ENCODE results near the gene RETSAT.

The RETSAT gene

GRCh38 chr2:85307527-85307897 lies 46.8 kb downstream of the RETSAT start:
- peaks cover 21% of the 10 kb centered on the region; the same call in 1 of the 2 replicates for H3K4me1 ChIP-seq (ENCODE audit: control insufficient read depth, insufficient read depth, low read length)
- no peak overlapping the region for H3K9ac ChIP-seq (ENCODE audit: low read length)
- H3K9me3 ChIP-seq (ENCODE audit: control insufficient read depth, insufficient read depth, low read depth, low read length) = no peaks in the 10 kb centered on the region
- no peak overlapping the region for H3K27ac ChIP-seq (ENCODE audit: low read depth, low read length)
- H3K36me3 ChIP-seq (ENCODE audit: control insufficient read depth, insufficient read depth, low read length) = peaks cover 66% of the 10 kb centered on the region
- H3K27me3 ChIP-seq (ENCODE audit: control insufficient read depth, insufficient read depth, low read length) = no peaks in the 10 kb centered on the region
- no peak overlapping the region for H3K4me3 ChIP-seq (ENCODE audit: low read depth, low read length)

- Histone ChIP-seq H3K27me3 (ENCODE audit: control insufficient read depth, insufficient read depth, low read length) (no peaks in the 10 kb centered on the region), H3K9me3 (ENCODE audit: control insufficient read depth, insufficient read depth, low read depth, low read length) (no peaks in the 10 kb centered on the region), H3K4me1 (ENCODE audit: control insufficient read depth, insufficient read depth, low read length) (peaks cover 5% of the 10 kb centered on the region; the same call in 1 of the 2 replicates), H3K27ac (ENCODE audit: low read depth, low read length) (no peak overlapping the region), H3K36me3 (ENCODE audit: control insufficient read depth, insufficient read depth, low read length) (peaks cover 62% of the 10 kb centered on the region), H3K4me3 (ENCODE audit: low read depth, low read length) (no peak overlapping the region), H3K9ac (ENCODE audit: low read length) (no peak overlapping the region)
Observed at GRCh38 chr2:85303780-85304531, 50.4 kb downstream of the RETSAT start.

GRCh38 chr2:85302121-85302520 lies 52.2 kb downstream of the RETSAT start:
- Histone ChIP-seq H3K9ac (ENCODE audit: low read length) (no peak overlapping the region), H3K36me3 (ENCODE audit: control insufficient read depth, insufficient read depth, low read length) (peaks cover 47% of the 10 kb centered on the region), H3K9me3 (ENCODE audit: control insufficient read depth, insufficient read depth, low read depth, low read length) (no peaks in the 10 kb centered on the region), H3K27me3 (ENCODE audit: control insufficient read depth, insufficient read depth, low read length) (no peaks in the 10 kb centered on the region), H3K4me1 (ENCODE audit: control insufficient read depth, insufficient read depth, low read length) (peaks cover 3% of the 10 kb centered on the region), H3K4me3 (ENCODE audit: low read depth, low read length) (no peak overlapping the region), H3K27ac (ENCODE audit: low read depth, low read length) (no peak overlapping the region)
